GM13976 (cell line): ENCODE results near the gene LALBA.
A peak's percentile ranks its signal among the peaks of the same experiment; 100 is the strongest.
"Not testable (repeated sequence)": the region's sequence is repeated elsewhere in the genome, so short reads cannot be mapped to it uniquely, and the experiment has no call there.

Source experiments
- DNase-seq: peaks from one replicate; pipeline ENCODE4 v3.0.0; 2012; ENCODE audit warnings: low spot score
- in situ Hi-C: fragments of 300-500 bp; cut with MboI; formaldehyde crosslinking; loops from one replicate; pipeline ENCODE4 v1.12.0; 2022; ENCODE audit warnings: low sequenced_read_pairs, mixed read lengths, inconsistent platforms; ENCODE audit not compliant: unreplicated experiment
- TF ChIP-seq, protein P1 (sequence below): IDR thresholded peaks from 2 replicates; pipeline ENCODE4 v1.5.1; 2012; ENCODE audit warnings: borderline replicate concordance, mild to moderate bottlenecking; ENCODE audit not compliant: insufficient read depth; ENCODE audit errors: extremely low read depth, missing control alignments, control extremely low read depth

The LALBA gene

DNA sequence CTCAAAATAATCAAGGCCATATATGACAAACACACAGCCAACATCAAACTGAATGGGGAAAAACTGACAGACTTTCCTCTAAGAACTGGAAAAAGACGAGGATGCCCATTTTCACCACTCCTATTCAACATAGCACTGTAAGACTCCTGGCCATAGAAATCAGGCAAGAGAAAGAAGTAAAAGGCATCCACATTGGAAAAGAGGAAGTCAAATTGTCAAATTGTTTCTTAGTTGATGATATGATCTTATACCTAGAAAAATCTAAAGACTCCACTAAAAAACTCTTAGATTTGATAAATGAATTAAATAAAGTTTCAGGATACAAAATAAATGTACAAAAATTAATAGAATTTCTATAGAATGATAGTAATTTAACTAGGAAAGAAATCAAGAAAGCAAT, 33.2 kb downstream of the LALBA start:
- no peak for DNase-seq
- TF ChIP-seq, protein P1, sequence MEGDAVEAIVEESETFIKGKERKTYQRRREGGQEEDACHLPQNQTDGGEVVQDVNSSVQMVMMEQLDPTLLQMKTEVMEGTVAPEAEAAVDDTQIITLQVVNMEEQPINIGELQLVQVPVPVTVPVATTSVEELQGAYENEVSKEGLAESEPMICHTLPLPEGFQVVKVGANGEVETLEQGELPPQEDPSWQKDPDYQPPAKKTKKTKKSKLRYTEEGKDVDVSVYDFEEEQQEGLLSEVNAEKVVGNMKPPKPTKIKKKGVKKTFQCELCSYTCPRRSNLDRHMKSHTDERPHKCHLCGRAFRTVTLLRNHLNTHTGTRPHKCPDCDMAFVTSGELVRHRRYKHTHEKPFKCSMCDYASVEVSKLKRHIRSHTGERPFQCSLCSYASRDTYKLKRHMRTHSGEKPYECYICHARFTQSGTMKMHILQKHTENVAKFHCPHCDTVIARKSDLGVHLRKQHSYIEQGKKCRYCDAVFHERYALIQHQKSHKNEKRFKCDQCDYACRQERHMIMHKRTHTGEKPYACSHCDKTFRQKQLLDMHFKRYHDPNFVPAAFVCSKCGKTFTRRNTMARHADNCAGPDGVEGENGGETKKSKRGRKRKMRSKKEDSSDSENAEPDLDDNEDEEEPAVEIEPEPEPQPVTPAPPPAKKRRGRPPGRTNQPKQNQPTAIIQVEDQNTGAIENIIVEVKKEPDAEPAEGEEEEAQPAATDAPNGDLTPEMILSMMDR = no peak
- in situ Hi-C loops = no loop called here

- no peak for DNase-seq
- TF ChIP-seq, protein P1 = no peak
- in situ Hi-C loops = no loop called here
Observed at GRCh38 chr12:48532601-48533000, 37.2 kb downstream of the LALBA start.

DNA sequence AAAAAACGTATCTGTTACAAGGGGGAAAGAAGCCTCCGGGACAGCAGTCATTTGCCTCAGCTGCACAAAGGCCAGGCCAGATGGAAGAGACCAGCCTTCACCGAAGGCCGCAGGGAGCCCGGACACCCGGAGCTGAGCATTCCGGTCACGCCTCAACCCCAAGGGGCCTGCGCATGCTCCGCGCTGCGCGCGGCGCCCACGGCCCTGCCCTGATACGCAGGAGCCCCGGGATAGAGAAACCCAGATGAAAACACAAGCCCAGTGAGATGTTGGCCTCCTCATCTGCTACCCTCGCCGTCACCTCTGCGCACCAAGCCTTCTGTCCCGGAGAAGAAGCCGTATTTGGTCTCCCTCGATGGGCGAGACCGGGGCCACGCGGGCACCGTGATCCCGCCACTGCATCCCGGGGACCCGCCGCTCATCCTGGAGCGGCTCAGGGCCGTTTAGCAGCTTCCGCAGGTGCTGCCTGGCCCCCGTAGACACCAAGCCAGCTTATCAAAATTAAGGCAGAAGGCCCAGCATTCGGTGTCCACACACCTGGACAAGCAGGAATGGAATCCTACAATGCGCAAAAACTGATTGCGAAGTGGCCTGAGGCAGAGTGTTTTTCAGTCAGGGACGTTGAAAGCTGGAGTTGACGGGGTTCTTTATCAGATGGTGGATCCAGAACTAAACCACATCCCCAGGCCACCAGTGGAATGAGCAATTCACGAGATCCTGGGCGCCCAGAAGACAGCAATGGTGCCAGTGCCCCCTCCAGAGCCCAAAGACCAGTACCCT, 41.8 kb downstream of the LALBA start:
- in situ Hi-C loops = no loop called here
- TF ChIP-seq, protein P1 = no peak
- no peak for DNase-seq

- peak; percentile 32 for DNase-seq
- TF ChIP-seq, protein P1 = no peak
- in situ Hi-C loops = no loop called here
Observed at GRCh38 chr12:48525332-48525731, 44.5 kb downstream of the LALBA start, which contains the start of gene OR8S1. TSS of gene OR8S1 (plus strand) at chr12:48525632. CDS start at chr12:48525632, 0 bp downstream.

- in situ Hi-C loops, DNase-seq: not testable (repeated sequence)
Observed at GRCh38 chr12:48520381-48520780, 49.5 kb downstream of the LALBA start.
